Chondrocyte (in vitro differentiated cells): ENCODE data around the gene GSG1L. TPM values are rescaled to one million over a fixed set of nuclear protein-coding genes. Genes with fewer than 3 reads are reported as not detected.

Experiments used
- DNase-seq: peaks from one replicate; pipeline ENCODE4 v3.0.0; 2021; ENCODE audit warnings: mixed read lengths, low spot score
- H3K27ac Mint-ChIP-seq: one replicate; pipeline ENCODE4 v1.8.0; 2021; ENCODE audit warnings: mild to moderate bottlenecking, moderate library complexity, mixed read lengths; ENCODE audit not compliant: unreplicated experiment
- H3K27me3 Mint-ChIP-seq: 2 replicates; pipeline ENCODE4 v1.8.0; 2021; ENCODE audit warnings: low read depth, mixed read lengths
- H3K36me3 Mint-ChIP-seq: 2 replicates; pipeline ENCODE4 v1.8.0; 2021; ENCODE audit warnings: low read depth, mixed read lengths
- H3K4me1 Mint-ChIP-seq: 2 replicates; pipeline ENCODE4 v1.8.0; 2021; ENCODE audit warnings: low read depth, mild to moderate bottlenecking, mixed read lengths
- H3K4me3 Mint-ChIP-seq: one replicate; pipeline ENCODE4 v1.8.0; 2021; ENCODE audit warnings: mild to moderate bottlenecking, moderate library complexity, mixed read lengths; ENCODE audit not compliant: unreplicated experiment
- H3K9me3 Mint-ChIP-seq: 2 replicates; pipeline ENCODE4 v1.8.0; 2021; ENCODE audit warnings: low read depth, mixed read lengths
- total RNA-seq: library from RNA; stranded (reverse); gene quantifications from 3 replicates; pipeline ENCODE4 v1.2.1, GENCODE V29; 2021
- TF ChIP-seq, protein P1 (sequence below): fragments of 200-600 bp; sonication (generic); IDR thresholded peaks from 2 replicates; pipeline ENCODE4 v1.5.0; 2021; ENCODE audit warnings: antibody characterized with exemption, mild to moderate bottlenecking, moderate library complexity

GSG1L gene
- total RNA-seq, 1 donor from 2014 or later, result not detected

DNA sequence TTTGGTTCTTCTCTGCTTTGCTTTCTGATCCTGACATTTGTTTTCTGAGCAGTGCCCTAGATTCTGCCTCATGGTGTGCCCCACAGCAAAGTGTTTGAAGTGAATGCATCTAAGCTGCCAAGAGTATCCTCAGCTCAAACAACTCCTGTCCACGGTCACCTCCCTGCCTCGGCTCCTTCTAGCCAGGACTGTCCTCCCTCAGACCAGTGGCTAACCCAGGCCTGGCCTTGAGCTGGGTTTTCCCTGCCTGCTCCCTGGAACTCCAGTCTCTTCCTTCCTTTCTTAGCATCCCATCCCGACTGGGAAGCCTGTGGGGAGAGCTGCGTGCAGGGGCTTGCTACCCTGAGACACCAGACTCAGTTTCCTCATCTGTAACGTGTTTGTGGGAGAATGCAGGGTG is 256.5 kb downstream of the GSG1L start:
- Mint-ChIP-seq H3K36me3 (no peaks in the 10 kb centered on the region), H3K27me3 (peaks cover 45% of the 10 kb centered on the region), H3K27ac (no peak overlapping the region), H3K4me1 (no peaks in the 10 kb centered on the region), H3K9me3 (peaks cover 7% of the 10 kb centered on the region), H3K4me3 (no peak overlapping the region)
- TF ChIP-seq, protein P1, sequence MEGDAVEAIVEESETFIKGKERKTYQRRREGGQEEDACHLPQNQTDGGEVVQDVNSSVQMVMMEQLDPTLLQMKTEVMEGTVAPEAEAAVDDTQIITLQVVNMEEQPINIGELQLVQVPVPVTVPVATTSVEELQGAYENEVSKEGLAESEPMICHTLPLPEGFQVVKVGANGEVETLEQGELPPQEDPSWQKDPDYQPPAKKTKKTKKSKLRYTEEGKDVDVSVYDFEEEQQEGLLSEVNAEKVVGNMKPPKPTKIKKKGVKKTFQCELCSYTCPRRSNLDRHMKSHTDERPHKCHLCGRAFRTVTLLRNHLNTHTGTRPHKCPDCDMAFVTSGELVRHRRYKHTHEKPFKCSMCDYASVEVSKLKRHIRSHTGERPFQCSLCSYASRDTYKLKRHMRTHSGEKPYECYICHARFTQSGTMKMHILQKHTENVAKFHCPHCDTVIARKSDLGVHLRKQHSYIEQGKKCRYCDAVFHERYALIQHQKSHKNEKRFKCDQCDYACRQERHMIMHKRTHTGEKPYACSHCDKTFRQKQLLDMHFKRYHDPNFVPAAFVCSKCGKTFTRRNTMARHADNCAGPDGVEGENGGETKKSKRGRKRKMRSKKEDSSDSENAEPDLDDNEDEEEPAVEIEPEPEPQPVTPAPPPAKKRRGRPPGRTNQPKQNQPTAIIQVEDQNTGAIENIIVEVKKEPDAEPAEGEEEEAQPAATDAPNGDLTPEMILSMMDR, result no peak
- no peak for DNase-seq

GRCh38 chr16:27806388-27806787 is 257.1 kb downstream of the GSG1L start:
- no peak overlapping the region for H3K27ac Mint-ChIP-seq
- TF ChIP-seq, protein P1, result no peak
- peaks cover 7% of the 10 kb centered on the region for H3K9me3 Mint-ChIP-seq
- H3K4me3 Mint-ChIP-seq, result no peak overlapping the region
- H3K36me3 Mint-ChIP-seq, result no peaks in the 10 kb centered on the region
- no peak for DNase-seq
- H3K27me3 Mint-ChIP-seq, result peaks cover 49% of the 10 kb centered on the region
- H3K4me1 Mint-ChIP-seq, result no peaks in the 10 kb centered on the region

DNA sequence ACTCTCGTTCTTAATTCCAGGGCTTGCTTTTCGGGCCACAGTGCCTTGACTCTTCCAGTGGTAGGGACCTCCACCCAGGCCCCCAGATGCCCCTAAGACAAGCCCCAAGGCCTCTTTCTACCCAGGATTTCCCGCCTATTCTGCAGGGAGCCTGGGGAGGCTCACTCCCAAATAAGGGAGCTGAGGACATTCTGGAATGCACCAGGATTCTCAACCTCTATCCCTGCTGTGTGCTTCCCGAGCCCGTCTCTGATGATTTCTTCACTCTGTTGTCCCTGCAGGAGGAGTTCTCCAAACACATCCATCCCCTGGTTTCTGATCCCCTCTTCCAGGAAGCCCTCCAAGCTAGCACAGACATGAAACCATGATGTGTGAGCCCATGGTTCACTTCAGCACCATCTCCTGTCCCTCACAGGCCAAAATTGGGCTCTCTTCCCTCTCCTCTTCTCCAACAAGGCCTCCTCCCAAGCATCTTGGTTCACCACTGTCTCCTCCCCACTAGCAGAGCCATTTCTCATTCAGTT is 257.6 kb downstream of the GSG1L start:
- TF ChIP-seq, protein P1, result no peak
- Mint-ChIP-seq H3K4me3 (no peak overlapping the region), H3K4me1 (no peaks in the 10 kb centered on the region), H3K27me3 (peaks cover 51% of the 10 kb centered on the region), H3K36me3 (no peaks in the 10 kb centered on the region), H3K9me3 (peaks cover 7% of the 10 kb centered on the region), H3K27ac (peak overlapping the region; percentile 46)
- no peak for DNase-seq

DNA sequence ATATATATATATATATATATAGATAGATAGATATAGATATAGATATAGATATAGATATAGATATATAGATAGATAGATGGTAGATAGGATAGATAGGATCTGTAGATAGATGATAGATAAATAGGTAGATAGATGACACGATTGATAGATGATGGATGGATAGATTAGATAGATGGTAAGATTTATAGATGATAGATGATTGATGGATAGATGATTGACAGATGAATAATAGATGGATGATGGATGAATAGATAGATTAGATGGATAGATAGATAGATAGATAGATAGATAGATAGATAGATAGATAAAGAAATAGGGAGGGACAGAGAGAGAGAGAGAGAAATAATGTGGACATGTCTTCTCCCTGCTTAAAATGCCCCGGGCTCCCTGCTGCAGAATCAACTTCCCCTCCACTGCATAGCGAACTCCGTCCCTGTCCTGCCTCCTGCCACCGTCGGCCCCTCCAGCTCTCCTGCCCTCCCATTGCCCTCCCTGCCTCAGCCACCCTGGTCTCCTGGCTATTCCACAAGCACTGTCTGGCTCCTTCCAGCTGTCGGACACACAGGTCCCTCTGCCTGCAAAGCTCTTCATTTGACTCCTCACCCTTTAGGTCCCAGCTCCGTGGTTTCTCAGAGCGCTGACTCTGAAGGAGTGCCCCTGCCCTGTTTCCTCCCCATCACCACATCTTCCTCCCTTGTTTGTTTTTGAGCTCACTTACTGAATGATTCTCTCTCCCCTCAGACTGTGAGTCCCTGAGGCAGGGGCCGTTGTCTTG is 259.6 kb downstream of the GSG1L start:
- peaks cover 52% of the 10 kb centered on the region for H3K27me3 Mint-ChIP-seq
- H3K9me3 Mint-ChIP-seq, result no peaks in the 10 kb centered on the region
- H3K4me3 Mint-ChIP-seq, result no peak overlapping the region
- TF ChIP-seq, protein P1, result no peak
- no peak overlapping the region for H3K27ac Mint-ChIP-seq
- DNase-seq, result no peak
- no peaks in the 10 kb centered on the region for H3K36me3 Mint-ChIP-seq
- H3K4me1 Mint-ChIP-seq, result no peaks in the 10 kb centered on the region

- Mint-ChIP-seq H3K9me3 (no peaks in the 10 kb centered on the region), H3K4me1 (no peaks in the 10 kb centered on the region), H3K4me3 (no peak overlapping the region), H3K27me3 (peaks cover 49% of the 10 kb centered on the region), H3K36me3 (no peaks in the 10 kb centered on the region), H3K27ac (no peak overlapping the region)
- TF ChIP-seq, protein P1, result no peak
- no peak for DNase-seq
Observed at GRCh38 chr16:27802664-27803439, 260.7 kb downstream of the GSG1L start.
